K562 (cell line): ENCODE measurements around the gene ZNF346. TPM values are rescaled to one million over a fixed set of nuclear protein-coding genes. Genes with fewer than 3 reads are reported as not detected.

ENCODE experiments used
- ATAC-seq: fragments of 200-7000 bp; cut with Tn5 transposase; 3 replicates; pipeline ENCODE4 v1.9.1; 2020; ENCODE audit warnings: moderate library complexity
- BruUV-seq: library from RNA; stranded (reverse); fragments of 400-500 nt; replicated peaks from 2 replicates; lab custom pipeline; 2021; lab: Mats Ljungman, UMichigan
- CTCF ChIA-PET: fragments of 300-600 bp; formaldehyde crosslinking; extraction: SDS; loops from one replicate; lab custom pipeline; 2021; ENCODE audit warnings: low intra/inter-chr PET ratio; lab: Yijun Ruan, JAX
- POLR2A ChIA-PET: fragments of 300-600, 350-650 bp; sonication (Branson Sonifier 250); formaldehyde crosslinking; extraction: SDS; loops from one replicate; lab custom pipeline; 2021; ENCODE audit warnings: antibody characterized with exemption, inconsistent platforms; lab: Yijun Ruan, JAX
- DNase-seq, 4 experiments: peaks; one replicate each; pipeline versions ENCODE4 v3.0.0 to v3.0.0-alpha.2; 2011 to 2018; ENCODE audit warnings: low spot score in 3 of 4, mixed read lengths in 3 of 4; ENCODE audit errors: extremely low read depth in 1 of 4
- FAIRE-seq: peaks from 2 replicates; lab custom pipeline; 2011; peaks lifted over from hg19 to GRCh38; lab: Jason Lieb, UNC
- H2AFZ ChIP-seq: 2 replicates; pipeline ENCODE4 v1.6.0; 2011; ENCODE audit warnings: low read depth, low read length, control low read depth, inconsistent platforms
- H3K27ac ChIP-seq: fragments of 200-600 bp; 3 replicates; pipeline ENCODE4 v1.8.0; 2011; ENCODE audit warnings: low read depth, mild to moderate bottlenecking, control low read depth, inconsistent platforms, low read length, moderate library complexity, mixed read lengths; ENCODE audit errors: extremely low read depth
- H3K27me3 ChIP-seq, 2 experiments: fragments of 300-600 bp in 1 of 2; 2 replicates in 1 of 2; 3 replicates in 1 of 2; pipeline versions ENCODE4 v1.6.0 to v1.8.0; 2011; ENCODE audit warnings: inconsistent platforms in 2 of 2, low read length in 2 of 2, mild to moderate bottlenecking in 1 of 2, mixed read lengths in 1 of 2, moderate library complexity in 1 of 2; ENCODE audit not compliant: control insufficient read depth in 2 of 2, insufficient read depth in 2 of 2
- H3K36me3 ChIP-seq: fragments of 300-600 bp; 3 replicates; pipeline ENCODE4 v1.8.0; 2011; ENCODE audit warnings: mild to moderate bottlenecking, low read length, inconsistent platforms; ENCODE audit not compliant: control insufficient read depth, insufficient read depth
- H3K4me1 ChIP-seq, 2 experiments: fragments of 200-600 bp in 1 of 2; replicated peaks in 1 of 2; 2 replicates in 1 of 2; 3 replicates in 1 of 2; pipeline versions ENCODE4 v1.5.1 to v1.8.0; 2011; ENCODE audit warnings: inconsistent platforms in 2 of 2, low read length in 2 of 2, mild to moderate bottlenecking in 1 of 2, mixed read lengths in 1 of 2, moderate library complexity in 1 of 2; ENCODE audit not compliant: control insufficient read depth in 2 of 2, insufficient read depth in 2 of 2
- H3K4me2 ChIP-seq: 2 replicates; pipeline ENCODE4 v1.6.1; 2011; ENCODE audit warnings: low read length, control low read depth, inconsistent platforms, mixed read lengths; ENCODE audit not compliant: insufficient read depth
- H3K4me3 ChIP-seq: fragments of 200-600 bp; sonication (generic), shearing (Covaris generic); 2 replicates; pipeline ENCODE4 v1.5.1; 2016; ENCODE audit warnings: control low read depth, inconsistent platforms
- H3K79me2 ChIP-seq: fragments of 200-600 bp; 3 replicates; pipeline ENCODE4 v1.8.0; 2011; ENCODE audit warnings: low read length, inconsistent platforms; ENCODE audit not compliant: control insufficient read depth, insufficient read depth
- H3K9ac ChIP-seq, 2 experiments: 2 replicates each; pipeline versions ENCODE4 v1.6.0 to v1.6.1; 2011; ENCODE audit warnings: low read depth in 2 of 2, low read length in 2 of 2, control low read depth in 1 of 2, inconsistent platforms in 1 of 2, mild to moderate bottlenecking in 1 of 2, mixed read lengths in 1 of 2; ENCODE audit not compliant: insufficient read depth in 1 of 2
- H3K9me1 ChIP-seq: one replicate; pipeline ENCODE4 v1.6.0; 2011; ENCODE audit warnings: inconsistent platforms, mild to moderate bottlenecking, low read length, moderate library complexity; ENCODE audit not compliant: control insufficient read depth, insufficient read depth
- H3K9me3 ChIP-seq: replicated peaks from 2 replicates; pipeline ENCODE4 v1.5.1; 2011; ENCODE audit warnings: low read depth, low read length, inconsistent platforms; ENCODE audit not compliant: control insufficient read depth, insufficient read depth
- H4K20me1 ChIP-seq: replicated peaks from 2 replicates; pipeline ENCODE4 v1.6.1; 2011; ENCODE audit warnings: low read length, inconsistent platforms, mixed read lengths; ENCODE audit not compliant: control insufficient read depth, insufficient read depth
- ATF7 ChIP-seq: fragments of 450-650 bp; IDR thresholded peaks from 2 replicates; pipeline ENCODE4 v1.7.1; 2014; ENCODE audit warnings: mild to moderate bottlenecking, moderate library complexity
- MED1 ChIP-seq: sonication (generic); formaldehyde crosslinking; IDR thresholded peaks from 2 replicates; pipeline ENCODE4 v1.8.1; 2023; ENCODE audit warnings: missing genetic modification reagents, borderline replicate concordance
- RBM34 ChIP-seq: fragments of 200-400 bp; formaldehyde crosslinking; IDR thresholded peaks from 2 replicates; pipeline ENCODE4 v1.6.1; 2018; ENCODE audit warnings: low read length, borderline replicate concordance; ENCODE audit not compliant: insufficient read depth
- SOX6 ChIP-seq: fragments of 450-650 bp; IDR thresholded peaks from 2 replicates; pipeline ENCODE4 v1.6.1; 2014; ENCODE audit warnings: mild to moderate bottlenecking
- SREBF1 ChIP-seq: fragments of 150-350 bp; IDR thresholded peaks from 2 replicates; pipeline ENCODE4 v1.6.1; 2014; ENCODE audit warnings: antibody characterized with exemption, low read depth, low read length, borderline replicate concordance
- ZFP91 ChIP-seq: sonication (generic); formaldehyde crosslinking; IDR thresholded peaks from 2 replicates; pipeline ENCODE4 v1.8.0; 2022; ENCODE audit warnings: mild to moderate bottlenecking, missing genetic modification reagents
- ZNF551 ChIP-seq: fragments of 250-450 bp; sonication (Bioruptor Pico); IDR thresholded peaks from 2 replicates; pipeline ENCODE4 v1.5.0; 2021; ENCODE audit warnings: mild to moderate bottlenecking, moderate library complexity
- ZNF717 ChIP-seq: fragments of 250-450 bp; sonication (Bioruptor Pico); IDR thresholded peaks from 2 replicates; pipeline ENCODE4 v1.5.0; 2021
- WGBS: fragments of 100-300 bp; shearing (Covaris generic); methylation state at CpG from one replicate; pipeline ENCODE4 v1.1.6; 2016; ENCODE audit warnings: low coverage, mixed read lengths; ENCODE audit not compliant: insufficient coverage; ENCODE audit errors: missing lambda C conversion rate; 5-methylcytosine and 5-hydroxymethylcytosine counted together
- in situ Hi-C: fragments of 300-500 bp; cut with MboI; formaldehyde crosslinking; loops from 4 replicates; pipeline ENCODE4 v1.15.0; 2018; ENCODE audit warnings: inconsistent platforms, mixed read lengths
- intact Hi-C: fragments of 100-400 bp; cut with micrococcal nuclease; formaldehyde crosslinking; loops from 2 replicates; pipeline ENCODE4 v1.14.2; 2022
- polyA plus RNA-seq, 8 experiments: library from polyadenylated mRNA; depleted of rRNA in 4 of 8; stranded (reverse) in 5 of 8; unstranded in 3 of 8; fragments of >200 nt; fragmentation: Nextera tagmentation in 2 of 8; fragmentation: Illumina TruSeq in 1 of 8; extraction: Ambion mirVana in 2 of 8; extraction: Trizol in 1 of 8; gene quantifications; 2 replicates each; pipeline versions ENCODE4 v1.2.1 to v1.2.3, GENCODE V29; 2011 to 2014; ENCODE audit warnings: inconsistent platforms in 1 of 8, missing spikeins in 1 of 8
- total RNA-seq, 7 experiments: library from RNA; depleted of rRNA in 6 of 7; stranded (reverse); fragments of >200 nt in 6 of 7; fragmentation: Illumina TruSeq in 2 of 7; extraction: Trizol in 2 of 7; gene quantifications; 2 replicates each; pipeline versions ENCODE4 v1.2.1 to v1.2.3, GENCODE V29; 2011 to 2021; ENCODE audit warnings: low replicate concordance in 1 of 7

The ZNF346 gene
- total and polyA plus RNA-seq, 9 of the 15 experiments (the other 6 are each of a cell fraction or from before 2014, with no cell fraction given): 5.0 to 25.1 (median 20.1) TPM

GRCh38 chr5:177124486-177124991, 102.0 kb downstream of the ZNF346 start (continued):
- TF ChIP-seq ZFP91 (CRISPR knock-in tag): no peak

GRCh38 chr5:177126771-177127170, 104.3 kb downstream of the ZNF346 start:
- ATAC-seq (no peak), DNase-seq (no peak), FAIRE-seq (no peak)
- H3K27ac ChIP-seq: no peak overlapping the region
- H3K27me3 ChIP-seq: no peaks in the 10 kb centered on the region
- POLR2A ChIA-PET: interaction anchor here (0.6 kb wide), 1 partner anchor 126 kb away, joined by 4 read pairs; no protein-coding TSS in a partner anchor
- intact Hi-C loops (no loop called here), in situ Hi-C loops (no loop called here)
- H3K36me3 ChIP-seq: no peaks in the 10 kb centered on the region
- TF ChIP-seq ZNF717: no peak
- TF ChIP-seq RBM34: no peak
- no peak for TF ChIP-seq SOX6
- TF ChIP-seq ZNF551 (CRISPR knock-in tag): no peak
- TF ChIP-seq MED1 (CRISPR knock-in tag): no peak
- no peak for TF ChIP-seq ATF7
- no peak for TF ChIP-seq SREBF1
- 25% methylated on average over 1 of the region's 1 CpG for WGBS
- H3K4me3 ChIP-seq: no peak overlapping the region
- no TSS peak for BruUV-seq
- no peaks in the 10 kb centered on the region for H3K79me2 ChIP-seq
- H3K4me2 ChIP-seq: no peak overlapping the region
- no peak overlapping the region for H2AFZ ChIP-seq
- no peaks in the 10 kb centered on the region; the same call in 1 of the 2 replicates for H4K20me1 ChIP-seq
- peaks cover 2 to 8% of the 10 kb centered on the region in 2 experiments; a peak in 3 of 5 replicates for H3K4me1 ChIP-seq
- H3K9me3 ChIP-seq: no peaks in the 10 kb centered on the region
- CTCF ChIA-PET: no interaction called here
- H3K9ac ChIP-seq: no peak overlapping the region
- no peaks in the 10 kb centered on the region for H3K9me1 ChIP-seq
